Gastroesophageal sphincter (tissue), 4 donors: ENCODE data around the gene KIAA2012. TPM values are rescaled to one million over a fixed set of nuclear protein-coding genes. Genes with fewer than 3 reads are reported as not detected.

Experiments
- ATAC-seq: fragments of 150-250 bp; one replicate; pipeline ENCODE4 v1.9.1; 2016; ENCODE audit warnings: mild to moderate bottlenecking, moderate library complexity
- H3K27ac ChIP-seq, 4 donors: fragments of 200-600 bp; sonication (generic) in 3 of 4; 1 replicate in 3 of 4; 2 replicates in 1 of 4; pipeline ENCODE4 v1.5.1; 2016 to 2019
- H3K27me3 ChIP-seq: fragments of 200-600 bp; sonication (generic); one replicate; pipeline ENCODE4 v1.5.1; 2019
- H3K36me3 ChIP-seq, 2 donors: fragments of 200-600 bp; sonication (generic); one replicate each; pipeline ENCODE4 v1.5.1; 2019; ENCODE audit warnings: control low read depth in 1 of 2
- H3K4me1 ChIP-seq, 3 donors: fragments of 200-600 bp; sonication (generic); 1 replicate in 2 of 3; 2 replicates in 1 of 3; pipeline ENCODE4 v1.5.1; 2016 to 2019; ENCODE audit warnings: control low read depth in 2 of 3
- H3K4me3 ChIP-seq, 2 donors: fragments of 200-600 bp; sonication (generic); one replicate each; pipeline ENCODE4 v1.5.1; 2019; ENCODE audit warnings: mild to moderate bottlenecking in 1 of 2, moderate library complexity in 1 of 2
- H3K9me3 ChIP-seq, 3 donors: fragments of 200-600 bp; sonication (generic); one replicate each; pipeline ENCODE4 v1.5.1; 2017 to 2019; ENCODE audit warnings: control low read depth in 2 of 3
- CTCF ChIP-seq, 4 experiments: fragments of 200-600 bp in 2 of 4; fragments of 450-650 bp in 2 of 4; sonication (generic) in 1 of 4; IDR thresholded peaks; one replicate each; pipeline ENCODE4 v1.5.1; 2017 to 2019; ENCODE audit warnings: antibody characterized with exemption in 4 of 4, mild to moderate bottlenecking in 2 of 4, moderate library complexity in 2 of 4
- EP300 ChIP-seq: sonication (generic); formaldehyde crosslinking; IDR thresholded peaks from one replicate; pipeline ENCODE4 v1.6.1; 2017; ENCODE audit warnings: antibody characterized with exemption, mild to moderate bottlenecking
- POLR2A ChIP-seq, 2 donors: fragments of 450-650 bp; IDR thresholded peaks; one replicate each; pipeline ENCODE4 v1.6.1; 2017; ENCODE audit warnings: antibody characterized with exemption in 2 of 2, mild to moderate bottlenecking in 2 of 2, moderate library complexity in 1 of 2
- POLR2AphosphoS5 ChIP-seq: sonication (generic); formaldehyde crosslinking; IDR thresholded peaks from one replicate; pipeline ENCODE4 v1.6.1; 2017; ENCODE audit warnings: antibody characterized with exemption
- WGBS, 2 donors: methylation state at CpG; one replicate each; pipeline ENCODE4 v1.1.5; 2018; ENCODE audit warnings: low coverage in 1 of 2; 5-methylcytosine and 5-hydroxymethylcytosine counted together
- total RNA-seq, 4 donors: library from RNA; depleted of rRNA; stranded (reverse); fragments of >200 nt; gene quantifications; one replicate each; pipeline ENCODE4 v1.1.0, GENCODE V29; 2016

The KIAA2012 gene
- total RNA-seq, 4 donors from 2014 or later = not detected

GRCh38 chr2:202186641-202187202, 113.7 kb downstream of the KIAA2012 start:
- H3K36me3 ChIP-seq = no peaks in the 10 kb centered on the region
- ATAC-seq = no peak
- TF ChIP-seq POLR2A (IDR thresholded peaks at IDR 0.05) (no peak), EP300 (no peak), CTCF (IDR thresholded peaks at IDR 0.05) (no peak), POLR2AphosphoS5 (no peak)
- WGBS, 2 donors = 84 to 96% methylated on average over 4 of the region's 4 CpGs
- H3K27ac ChIP-seq = no peak overlapping the region
- no peaks in the 10 kb centered on the region for H3K4me1 ChIP-seq
- no peaks in the 10 kb centered on the region for H3K9me3 ChIP-seq
- peaks cover 4% of the 10 kb centered on the region for H3K27me3 ChIP-seq
- H3K4me3 ChIP-seq = no peak overlapping the region

GRCh38 chr2:202187570-202187969, 114.5 kb downstream of the KIAA2012 start:
- no peaks in the 10 kb centered on the region for H3K4me1 ChIP-seq
- peaks cover 4% of the 10 kb centered on the region for H3K27me3 ChIP-seq
- H3K9me3 ChIP-seq = no peaks in the 10 kb centered on the region
- no peak overlapping the region for H3K4me3 ChIP-seq
- WGBS, 2 donors = 78% methylated on average over 1 of the region's 1 CpG; no CpG with 5 or more reads in 1 of the 2 donors
- no peak for TF ChIP-seq CTCF (IDR thresholded peaks at IDR 0.05)
- TF ChIP-seq POLR2A (IDR thresholded peaks at IDR 0.05) = no peak
- TF ChIP-seq EP300 = no peak
- TF ChIP-seq POLR2AphosphoS5 = no peak
- no peak overlapping the region for H3K27ac ChIP-seq
- ATAC-seq = no peak
- H3K36me3 ChIP-seq = no peaks in the 10 kb centered on the region

GRCh38 chr2:202193305-202193704, 120.2 kb downstream of the KIAA2012 start:
- Histone ChIP-seq H3K9me3 (no peaks in the 10 kb centered on the region), H3K4me1 (no peaks in the 10 kb centered on the region), H3K4me3 (no peak overlapping the region), H3K27me3 (no peaks in the 10 kb centered on the region), H3K36me3 (no peaks in the 10 kb centered on the region), H3K27ac (no peak overlapping the region)
- 79 to 94% methylated on average over 2 of the region's 5 CpGs for WGBS, 2 donors
- ATAC-seq = no peak
- TF ChIP-seq POLR2AphosphoS5 (no peak), CTCF (IDR thresholded peaks at IDR 0.05) (no peak), EP300 (no peak), POLR2A (IDR thresholded peaks at IDR 0.05) (no peak)

- no peaks in the 10 kb centered on the region for H3K27me3 ChIP-seq
- H3K9me3 ChIP-seq = no peaks in the 10 kb centered on the region
- H3K27ac ChIP-seq = no peak overlapping the region
- 55 to 71% methylated on average over 6 of the region's 7 CpGs for WGBS, 2 donors
- H3K4me3 ChIP-seq = no peak overlapping the region
- no peaks in the 10 kb centered on the region for H3K36me3 ChIP-seq
- no peak for TF ChIP-seq POLR2A (IDR thresholded peaks at IDR 0.05)
- no peak for TF ChIP-seq POLR2AphosphoS5
- TF ChIP-seq CTCF (IDR thresholded peaks at IDR 0.05) = no peak
- TF ChIP-seq EP300 = no peak
- no peaks in the 10 kb centered on the region for H3K4me1 ChIP-seq
- ATAC-seq = no peak
Measured at GRCh38 chr2:202193881-202194353, 120.9 kb downstream of the KIAA2012 start.

DNA sequence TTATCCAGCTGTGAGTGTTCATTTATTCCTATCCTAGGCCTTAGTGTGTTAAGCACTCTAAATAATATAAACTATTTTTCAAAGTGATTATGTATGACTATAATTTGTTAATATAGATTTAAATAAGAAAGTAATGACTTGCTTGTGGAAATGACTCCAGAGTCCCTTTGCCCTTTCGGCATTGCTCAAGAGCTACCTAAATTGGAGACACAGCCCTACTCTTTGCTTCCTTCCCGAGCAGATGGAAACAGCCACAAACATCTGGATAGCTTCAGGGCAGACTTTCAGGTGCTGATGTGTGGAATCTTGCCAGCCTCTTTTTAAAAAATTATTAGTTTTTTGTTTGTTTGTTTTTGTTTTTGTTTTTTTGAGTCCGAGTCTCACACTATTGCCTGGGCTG, 121.4 kb downstream of the KIAA2012 start:
- Histone ChIP-seq H3K27me3 (no peaks in the 10 kb centered on the region), H3K4me1 (no peaks in the 10 kb centered on the region), H3K9me3 (no peaks in the 10 kb centered on the region), H3K36me3 (no peaks in the 10 kb centered on the region), H3K4me3 (no peak overlapping the region), H3K27ac (no peak overlapping the region)
- no peak for ATAC-seq
- TF ChIP-seq POLR2AphosphoS5 (no peak), EP300 (no peak), POLR2A (IDR thresholded peaks at IDR 0.05) (no peak), CTCF (IDR thresholded peaks at IDR 0.05) (no peak)
- WGBS, 2 donors = 60 to 63% methylated on average over 2 to 3 of the region's 3 CpGs
